ENCODE data around the gene GAS2.

- TF ChIP-seq MEIS2 (IDR thresholded peaks at IDR 0.05; ENCODE audit: partially characterized antibody) (no peak), RREB1 (CRISPR knock-in tag; IDR thresholded peaks at IDR 0.05) (no peak)
Measured at GRCh38 chr11:22728600-22729389, 62.4 kb downstream of the GAS2 start.

All from K562 (cell line).